ENCODE measurements around the gene FOSL2. TPM values are rescaled to one million over a fixed set of nuclear protein-coding genes. Genes with fewer than 3 reads are reported as not detected.

The FOSL2 gene
- polyA plus RNA-seq, 3 donors: 24.8 to 270 (median 28.6) TPM

GRCh38 chr2:28461056-28461455 lies 68.4 kb downstream of the FOSL2 start:
- no peak overlapping the region for H3K27ac ChIP-seq (ENCODE audit: low read depth in 1 of 2, low read length in 2 of 2)
- intact Hi-C loops (cut with micrococcal nuclease): no loop called here
- H3K27me3 ChIP-seq (ENCODE audit: control insufficient read depth in 2 of 2, insufficient read depth in 2 of 2, low read length in 2 of 2): no peaks in the 10 kb centered on the region
- H3K36me3 ChIP-seq (replicated peaks in 1 of 2; ENCODE audit: control insufficient read depth in 1 of 2, insufficient read depth in 2 of 2, low read length in 2 of 2): no peaks in the 10 kb centered on the region
- Mint-ChIP-seq H3K27ac (peak overlapping the region in 4 of 7 donors; percentile 3 to 70 (median 46)), H3K36me3 (peaks cover 0 to 5% of the 10 kb centered on the region in 2 donors), H3K9me3 (peaks cover 0 to 11% (median 5%) of the 10 kb centered on the region in 7 donors), H3K27me3 (ENCODE audit: low read depth in 3 of 3) (no peaks in the 10 kb centered on the region), H3K4me1 (peaks cover 57% of the 10 kb centered on the region), H3K4me3 (no peak overlapping the region)
- no peaks in the 10 kb centered on the region for H3K9me3 ChIP-seq (replicated peaks in 1 of 2; ENCODE audit: control insufficient read depth in 1 of 2, insufficient read depth in 1 of 2, low read length in 2 of 2)
- H4K20me1 ChIP-seq (ENCODE audit: insufficient read depth, low read length): no peaks in the 10 kb centered on the region
- H3K9ac ChIP-seq (ENCODE audit: insufficient read depth, low read length, poor library complexity, severe bottlenecking): no peak overlapping the region
- no peak overlapping the region for H3K4me3 ChIP-seq (replicated peaks in 1 of 3; ENCODE audit: low read depth in 2 of 3, low read length in 3 of 3)
- no peak overlapping the region for H2AFZ ChIP-seq (ENCODE audit: insufficient read depth, low read depth, low read length, poor library complexity, severe bottlenecking)
- peak in 1 of 3 donors; percentile 34 for DNase-seq
- no peak overlapping the region for H3K4me2 ChIP-seq (replicated peaks; ENCODE audit: extremely low read depth, low read length, poor library complexity, severe bottlenecking)
- WGBS (ENCODE audit: insufficient coverage): 20% methylated on average over 2 of the region's 2 CpGs
- no peaks in the 10 kb centered on the region for H3K79me2 ChIP-seq (ENCODE audit: insufficient read depth, low read length)
- no peak for TF ChIP-seq CTCF (IDR thresholded peaks at IDR 0.05)
- peaks cover 38 to 55% of the 10 kb centered on the region in 2 donors for H3K4me1 ChIP-seq (ENCODE audit: control insufficient read depth in 1 of 2, insufficient read depth in 2 of 2, low read length in 2 of 2)

- H3K4me3 ChIP-seq (replicated peaks in 1 of 3; ENCODE audit: low read depth in 2 of 3, low read length in 3 of 3): no peak overlapping the region
- TF ChIP-seq CTCF (IDR thresholded peaks at IDR 0.05): no peak
- Mint-ChIP-seq H3K27me3 (ENCODE audit: low read depth in 3 of 3) (no peaks in the 10 kb centered on the region), H3K4me1 (peaks cover 66% of the 10 kb centered on the region), H3K4me3 (no peak overlapping the region), H3K27ac (peak overlapping the region in 5 of 7 donors; percentile 59 to 95 (median 72)), H3K9me3 (peaks cover 0 to 9% (median 3%) of the 10 kb centered on the region in 7 donors), H3K36me3 (peaks cover 0 to 5% of the 10 kb centered on the region in 2 donors)
- DNase-seq: no peak
- no peak overlapping the region for H3K9ac ChIP-seq (ENCODE audit: insufficient read depth, low read length, poor library complexity, severe bottlenecking)
- no peaks in the 10 kb centered on the region for H3K9me3 ChIP-seq (replicated peaks in 1 of 2; ENCODE audit: control insufficient read depth in 1 of 2, insufficient read depth in 1 of 2, low read length in 2 of 2)
- no peaks in the 10 kb centered on the region for H3K27me3 ChIP-seq (ENCODE audit: control insufficient read depth in 2 of 2, insufficient read depth in 2 of 2, low read length in 2 of 2)
- no peaks in the 10 kb centered on the region for H3K36me3 ChIP-seq (replicated peaks in 1 of 2; ENCODE audit: control insufficient read depth in 1 of 2, insufficient read depth in 2 of 2, low read length in 2 of 2)
- H3K4me2 ChIP-seq (replicated peaks; ENCODE audit: extremely low read depth, low read length, poor library complexity, severe bottlenecking): no peak overlapping the region
- intact Hi-C loops (cut with micrococcal nuclease): no loop called here
- no peaks in the 10 kb centered on the region for H4K20me1 ChIP-seq (ENCODE audit: insufficient read depth, low read length)
- no peaks in the 10 kb centered on the region for H3K79me2 ChIP-seq (ENCODE audit: insufficient read depth, low read length)
- H3K4me1 ChIP-seq (ENCODE audit: control insufficient read depth in 1 of 2, insufficient read depth in 2 of 2, low read length in 2 of 2): peaks cover 46 to 65% of the 10 kb centered on the region in 2 donors
- no peak overlapping the region for H2AFZ ChIP-seq (ENCODE audit: insufficient read depth, low read depth, low read length, poor library complexity, severe bottlenecking)
- no peak overlapping the region for H3K27ac ChIP-seq (ENCODE audit: low read depth in 1 of 2, low read length in 2 of 2)
Measured at GRCh38 chr2:28462122-28462521, 69.5 kb downstream of the FOSL2 start.

All from CD14-positive monocyte (primary cell).